Measurements from ENCODE around the gene URM1.

Gene URM1

DNA sequence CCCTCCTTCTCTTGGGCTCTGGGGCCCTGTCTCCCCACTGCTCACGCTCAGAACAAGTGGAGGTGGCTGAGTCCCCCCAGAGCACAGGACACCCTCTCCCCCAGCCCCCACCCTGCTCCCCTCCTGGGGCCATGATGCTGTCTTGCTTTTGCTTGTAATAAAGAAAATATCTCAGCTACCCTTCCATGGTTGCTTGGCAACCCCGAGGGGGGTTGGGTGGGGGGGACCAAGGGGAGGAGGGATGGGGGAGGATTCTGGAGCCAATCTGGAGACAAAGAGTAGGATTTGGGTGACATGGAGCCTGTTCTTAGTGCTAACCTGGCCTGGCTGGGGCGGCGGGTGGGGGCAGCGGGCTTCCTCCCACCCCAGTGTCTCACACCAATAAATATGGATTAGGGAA lies 33.4 kb downstream of the URM1 start:
- Histone ChIP-seq H3K27ac (replicated peaks) (no peak overlapping the region), H3K4me3 (replicated peaks; ENCODE audit: insufficient read depth, low read length) (no peak overlapping the region), H3K27me3 (ENCODE audit: insufficient read depth, poor library complexity, severe bottlenecking) (peaks cover 3% of the 10 kb centered on the region)
- no peak for TF ChIP-seq POLR2AphosphoS5 (IDR thresholded peaks at IDR 0.05; ENCODE audit: low read depth)
- no peak for TF ChIP-seq GABPA (IDR thresholded peaks at IDR 0.05; ENCODE audit: low read depth)
- no peak for TF ChIP-seq CTCF (IDR thresholded peaks at IDR 0.05; ENCODE audit: insufficient read depth, low read length)
- TF ChIP-seq, protein P1, sequence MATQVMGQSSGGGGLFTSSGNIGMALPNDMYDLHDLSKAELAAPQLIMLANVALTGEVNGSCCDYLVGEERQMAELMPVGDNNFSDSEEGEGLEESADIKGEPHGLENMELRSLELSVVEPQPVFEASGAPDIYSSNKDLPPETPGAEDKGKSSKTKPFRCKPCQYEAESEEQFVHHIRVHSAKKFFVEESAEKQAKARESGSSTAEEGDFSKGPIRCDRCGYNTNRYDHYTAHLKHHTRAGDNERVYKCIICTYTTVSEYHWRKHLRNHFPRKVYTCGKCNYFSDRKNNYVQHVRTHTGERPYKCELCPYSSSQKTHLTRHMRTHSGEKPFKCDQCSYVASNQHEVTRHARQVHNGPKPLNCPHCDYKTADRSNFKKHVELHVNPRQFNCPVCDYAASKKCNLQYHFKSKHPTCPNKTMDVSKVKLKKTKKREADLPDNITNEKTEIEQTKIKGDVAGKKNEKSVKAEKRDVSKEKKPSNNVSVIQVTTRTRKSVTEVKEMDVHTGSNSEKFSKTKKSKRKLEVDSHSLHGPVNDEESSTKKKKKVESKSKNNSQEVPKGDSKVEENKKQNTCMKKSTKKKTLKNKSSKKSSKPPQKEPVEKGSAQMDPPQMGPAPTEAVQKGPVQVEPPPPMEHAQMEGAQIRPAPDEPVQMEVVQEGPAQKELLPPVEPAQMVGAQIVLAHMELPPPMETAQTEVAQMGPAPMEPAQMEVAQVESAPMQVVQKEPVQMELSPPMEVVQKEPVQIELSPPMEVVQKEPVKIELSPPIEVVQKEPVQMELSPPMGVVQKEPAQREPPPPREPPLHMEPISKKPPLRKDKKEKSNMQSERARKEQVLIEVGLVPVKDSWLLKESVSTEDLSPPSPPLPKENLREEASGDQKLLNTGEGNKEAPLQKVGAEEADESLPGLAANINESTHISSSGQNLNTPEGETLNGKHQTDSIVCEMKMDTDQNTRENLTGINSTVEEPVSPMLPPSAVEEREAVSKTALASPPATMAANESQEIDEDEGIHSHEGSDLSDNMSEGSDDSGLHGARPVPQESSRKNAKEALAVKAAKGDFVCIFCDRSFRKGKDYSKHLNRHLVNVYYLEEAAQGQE (IDR thresholded peaks at IDR 0.05; ENCODE audit: insufficient replicate concordance, low read depth) = no peak
- TF ChIP-seq SPI1 (IDR thresholded peaks at IDR 0.05; ENCODE audit: borderline replicate concordance, low read depth) = no peak
- no peak for DNase-seq (ENCODE audit: low read depth in 1 of 2, low spot score in 1 of 2)

DNA sequence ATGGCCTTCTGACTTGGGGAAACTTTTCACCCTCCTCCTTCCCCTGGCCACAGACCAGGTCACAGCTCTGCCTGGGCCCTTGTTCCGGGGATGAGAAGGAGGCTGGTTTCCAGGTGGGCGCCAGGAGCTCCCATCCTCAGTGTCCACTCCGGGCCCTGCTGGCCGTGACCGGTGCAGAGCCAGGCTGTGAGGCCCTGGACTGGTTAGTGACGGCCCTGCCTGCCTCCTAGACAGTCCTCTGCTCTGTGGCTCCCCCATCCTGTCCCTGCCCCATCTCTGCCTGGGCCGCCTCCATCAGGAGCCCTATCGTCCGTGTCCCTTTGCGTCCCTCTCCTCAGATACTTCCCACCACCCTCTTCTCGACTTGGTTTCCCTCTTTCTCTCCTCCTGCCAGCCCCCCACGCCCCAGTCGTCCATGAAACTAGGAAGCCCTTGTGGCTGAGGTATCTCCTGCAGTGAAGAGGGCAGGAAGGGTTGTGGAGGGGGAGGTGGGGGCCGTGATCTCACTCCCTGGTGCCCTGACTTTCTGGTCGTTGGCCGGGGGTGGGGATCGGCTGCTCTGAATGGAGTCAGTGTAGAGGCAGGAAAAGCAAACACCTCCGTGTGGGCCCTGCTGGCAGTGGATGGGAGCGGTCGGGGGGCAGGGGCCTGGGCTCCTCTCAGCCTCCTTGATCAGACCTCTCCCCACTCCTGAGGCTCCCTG lies 34.1 kb downstream of the URM1 start:
- Histone ChIP-seq H3K27ac (replicated peaks) (no peak overlapping the region), H3K4me3 (replicated peaks; ENCODE audit: insufficient read depth, low read length) (no peak overlapping the region), H3K27me3 (ENCODE audit: insufficient read depth, poor library complexity, severe bottlenecking) (peaks cover 3% of the 10 kb centered on the region)
- TF ChIP-seq SPI1 (IDR thresholded peaks at IDR 0.05; ENCODE audit: borderline replicate concordance, low read depth) (no peak), POLR2AphosphoS5 (IDR thresholded peaks at IDR 0.05; ENCODE audit: low read depth) (no peak)
- DNase-seq (ENCODE audit: low read depth in 1 of 2, low spot score in 1 of 2) = no peak

- TF ChIP-seq, protein P1 (IDR thresholded peaks at IDR 0.05; ENCODE audit: insufficient replicate concordance, low read depth) = no peak
- DNase-seq (ENCODE audit: low read depth in 1 of 2, low spot score in 1 of 2) = no peak
- no peak overlapping the region for H3K27ac ChIP-seq (replicated peaks)
- no peak overlapping the region for H3K4me3 ChIP-seq (replicated peaks; ENCODE audit: insufficient read depth, low read length)
- H3K27me3 ChIP-seq (ENCODE audit: insufficient read depth, poor library complexity, severe bottlenecking) = peaks cover 3% of the 10 kb centered on the region
Observed at GRCh38 chr9:128405780-128406171, 34.6 kb downstream of the URM1 start.

GRCh38 chr9:128406848-128407391 lies 35.7 kb downstream of the URM1 start:
- H3K4me3 ChIP-seq (replicated peaks; ENCODE audit: insufficient read depth, low read length) = no peak overlapping the region
- TF ChIP-seq, protein P1 (IDR thresholded peaks at IDR 0.05; ENCODE audit: insufficient replicate concordance, low read depth) = no peak
- TF ChIP-seq GABPA (IDR thresholded peaks at IDR 0.05; ENCODE audit: low read depth) = no peak
- no peak for TF ChIP-seq CTCF (IDR thresholded peaks at IDR 0.05; ENCODE audit: insufficient read depth, low read length)
- TF ChIP-seq SPI1 (IDR thresholded peaks at IDR 0.05; ENCODE audit: borderline replicate concordance, low read depth) = peak; percentile 43; the same call in 1 of the 2 replicates
- no peak for TF ChIP-seq POLR2AphosphoS5 (IDR thresholded peaks at IDR 0.05; ENCODE audit: low read depth)
- peaks cover 3% of the 10 kb centered on the region for H3K27me3 ChIP-seq (ENCODE audit: insufficient read depth, poor library complexity, severe bottlenecking)
- no peak for DNase-seq (ENCODE audit: low read depth in 1 of 2, low spot score in 1 of 2)
- no peak overlapping the region for H3K27ac ChIP-seq (replicated peaks)

Measured in HL-60 (cell line).